GM13976 (cell line): ENCODE data around the gene RTP1.

Source experiments
- DNase-seq: peaks from one replicate; pipeline ENCODE4 v3.0.0; 2012; ENCODE audit warnings: low spot score
- CTCF ChIP-seq: IDR thresholded peaks from 2 replicates; pipeline ENCODE4 v1.5.1; 2012; ENCODE audit warnings: borderline replicate concordance, mild to moderate bottlenecking; ENCODE audit not compliant: insufficient read depth; ENCODE audit errors: extremely low read depth, missing control alignments, control extremely low read depth
- in situ Hi-C: fragments of 300-500 bp; cut with MboI; formaldehyde crosslinking; loops from one replicate; pipeline ENCODE4 v1.12.0; 2022; ENCODE audit warnings: low sequenced_read_pairs, mixed read lengths, inconsistent platforms; ENCODE audit not compliant: unreplicated experiment

Gene RTP1

GRCh38 chr3:187212705-187213104 lies 15.4 kb downstream of the RTP1 start:
- in situ Hi-C loops, result no loop called here
- TF ChIP-seq CTCF, result no peak
- no peak for DNase-seq

- in situ Hi-C loops, result no loop called here
These were observed 16.3 kb downstream of the RTP1 start for GRCh38 chr3:187213616-187214015.

GRCh38 chr3:187215460-187215859 lies 18.2 kb downstream of the RTP1 start:
- in situ Hi-C loops, result no loop called here

More at GRCh38 chr3:187213616-187214015, 16.3 kb downstream of the RTP1 start:
- no peak for TF ChIP-seq CTCF
- DNase-seq, result no peak

GRCh38 chr3:187222801-187223200 lies 25.5 kb downstream of the RTP1 start:
- no peak for TF ChIP-seq CTCF
- in situ Hi-C loops, result no loop called here
- DNase-seq, result no peak

More at GRCh38 chr3:187215460-187215859, 18.2 kb downstream of the RTP1 start:
- TF ChIP-seq CTCF, result no peak
- no peak for DNase-seq

GRCh38 chr3:187223799-187224198 lies 26.5 kb downstream of the RTP1 start:
- no peak for DNase-seq
- no peak for TF ChIP-seq CTCF
- in situ Hi-C loops, result no loop called here

GRCh38 chr3:187227658-187228258 lies 30.5 kb downstream of the RTP1 start:
- in situ Hi-C loops, result no loop called here
- no peak for TF ChIP-seq CTCF
- no peak for DNase-seq
